ENCODE results near the gene DRAP1.

DRAP1 gene, protein sequence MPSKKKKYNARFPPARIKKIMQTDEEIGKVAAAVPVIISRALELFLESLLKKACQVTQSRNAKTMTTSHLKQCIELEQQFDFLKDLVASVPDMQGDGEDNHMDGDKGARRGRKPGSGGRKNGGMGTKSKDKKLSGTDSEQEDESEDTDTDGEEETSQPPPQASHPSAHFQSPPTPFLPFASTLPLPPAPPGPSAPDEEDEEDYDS

DNA sequence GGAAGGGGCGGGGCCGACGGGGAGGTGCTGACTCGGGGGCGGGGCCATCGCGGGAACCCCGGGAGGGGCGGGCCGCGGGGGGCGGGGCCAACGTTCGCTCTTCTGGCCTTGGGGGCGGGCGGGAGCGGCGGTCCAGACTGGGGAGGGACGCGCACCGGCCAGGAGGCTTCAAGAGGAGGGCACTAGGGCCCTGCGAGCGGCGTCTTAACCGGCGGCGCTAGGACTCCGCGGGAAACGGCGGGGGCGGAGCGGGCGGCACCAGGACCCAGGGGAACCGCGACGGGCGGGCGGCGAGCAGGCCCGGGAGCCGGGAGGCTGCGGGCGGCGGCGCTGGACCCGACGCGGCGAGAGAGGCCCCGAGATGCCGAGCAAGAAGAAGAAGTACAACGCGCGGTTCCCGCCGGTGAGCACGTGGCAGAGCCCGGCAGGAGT lies at the start of gene DRAP1:
Gene DRAP1, plus strand, starts transcription at position 286 of the 432 bp plus-strand sequence. Its CDS starts 76 bp downstream, at position 362.
- peak; percentile 99 for DNase-seq

DNA sequence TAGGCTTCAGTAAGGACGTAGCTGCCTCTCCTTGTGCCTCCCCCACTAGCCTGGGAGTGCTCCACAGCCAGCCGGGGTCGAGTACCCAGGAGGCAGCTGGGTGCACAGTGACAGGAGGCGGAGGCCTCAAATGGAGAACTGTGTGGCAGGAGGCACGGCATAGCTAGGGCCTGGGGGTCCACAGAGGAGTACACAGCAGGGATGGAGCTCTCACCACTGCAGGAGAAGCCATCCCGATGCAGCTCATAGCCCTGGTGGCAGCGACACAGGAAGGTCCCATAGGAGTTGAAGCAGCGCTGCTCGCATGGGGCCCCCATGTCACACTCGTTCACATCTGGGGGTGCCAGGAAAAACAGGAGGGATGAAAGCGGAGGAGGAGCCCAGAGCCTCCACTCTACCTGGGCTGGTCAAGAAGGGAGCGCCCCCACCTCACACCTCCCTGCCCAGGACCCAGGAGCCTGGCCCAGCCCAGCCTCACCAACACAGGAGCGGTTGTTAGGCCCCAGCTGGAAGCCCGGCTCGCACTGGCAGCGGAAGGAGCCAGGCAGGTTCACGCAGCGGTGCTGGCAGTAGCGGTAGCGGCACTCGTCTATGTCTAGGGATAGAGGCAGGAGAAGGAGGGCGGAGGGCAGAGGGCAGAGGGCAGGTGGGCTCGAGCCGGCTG lies 49.5 kb upstream of the DRAP1 start:
- DNase-seq = no peak

DNA sequence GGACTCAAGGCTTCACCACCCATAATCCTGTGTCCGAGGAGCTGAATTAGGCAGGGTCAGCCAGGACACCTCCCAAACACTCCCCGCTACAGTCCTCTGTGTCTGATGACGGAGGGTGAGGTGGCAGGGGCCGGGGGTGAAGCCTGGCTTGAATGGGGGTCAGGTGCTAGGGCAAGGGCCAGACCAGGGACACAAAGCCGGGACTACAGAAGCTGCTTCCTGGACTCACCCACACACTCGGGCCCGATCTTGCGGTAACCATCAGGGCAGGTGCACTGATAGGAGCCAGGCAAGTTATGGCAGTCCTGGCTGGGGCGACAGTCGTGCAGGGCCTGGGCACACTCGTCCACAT lies 48.9 kb upstream of the DRAP1 start:
- DNase-seq = no peak

DNA sequence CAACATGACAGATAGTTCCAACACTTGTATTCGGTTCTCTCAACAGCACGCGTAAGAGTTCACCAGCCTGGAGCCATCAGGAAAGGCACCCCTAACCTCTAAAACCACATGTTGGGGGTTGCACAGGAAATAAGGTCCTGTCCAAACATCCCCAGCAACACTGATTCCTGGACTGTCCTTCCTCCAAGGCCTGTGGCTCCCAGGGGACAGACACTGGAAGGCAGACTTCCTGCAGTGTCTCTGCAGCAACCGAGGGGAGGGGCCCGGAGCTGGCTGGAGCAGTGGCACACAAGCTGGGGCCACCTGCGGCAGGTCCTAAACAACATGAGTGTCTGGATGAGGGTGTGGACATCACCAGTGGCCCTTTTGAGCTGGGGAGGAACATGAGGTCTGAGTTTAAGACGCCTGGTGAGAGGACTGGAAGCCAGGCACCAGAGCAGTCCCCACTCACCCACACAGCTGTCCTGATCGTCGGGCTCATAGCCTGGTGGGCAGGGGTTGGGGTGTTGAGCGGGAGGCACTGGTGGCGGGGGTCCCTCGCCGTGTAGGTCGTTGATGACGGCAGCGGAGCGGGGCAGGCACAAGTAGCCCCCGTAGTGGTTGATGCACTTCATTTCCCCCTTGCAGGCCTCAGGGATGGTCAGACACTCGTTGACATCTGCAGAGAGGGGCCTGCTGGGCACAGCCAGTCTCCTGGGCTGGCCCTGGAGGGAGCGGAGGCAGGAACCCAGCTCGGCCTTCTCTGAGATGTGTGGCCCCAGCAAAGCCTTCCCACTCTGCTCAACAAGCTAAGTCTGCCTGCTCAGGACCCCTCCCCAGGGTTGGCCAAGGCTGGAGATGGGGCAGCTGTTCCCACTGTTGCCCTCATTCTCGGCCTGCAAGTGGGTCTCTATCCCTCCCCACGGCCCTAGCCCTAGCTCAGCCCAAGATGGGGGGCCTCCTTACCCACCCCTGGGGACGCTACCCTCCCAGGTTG lies 48.2 kb upstream of the DRAP1 start:
- no peak for DNase-seq

DNA sequence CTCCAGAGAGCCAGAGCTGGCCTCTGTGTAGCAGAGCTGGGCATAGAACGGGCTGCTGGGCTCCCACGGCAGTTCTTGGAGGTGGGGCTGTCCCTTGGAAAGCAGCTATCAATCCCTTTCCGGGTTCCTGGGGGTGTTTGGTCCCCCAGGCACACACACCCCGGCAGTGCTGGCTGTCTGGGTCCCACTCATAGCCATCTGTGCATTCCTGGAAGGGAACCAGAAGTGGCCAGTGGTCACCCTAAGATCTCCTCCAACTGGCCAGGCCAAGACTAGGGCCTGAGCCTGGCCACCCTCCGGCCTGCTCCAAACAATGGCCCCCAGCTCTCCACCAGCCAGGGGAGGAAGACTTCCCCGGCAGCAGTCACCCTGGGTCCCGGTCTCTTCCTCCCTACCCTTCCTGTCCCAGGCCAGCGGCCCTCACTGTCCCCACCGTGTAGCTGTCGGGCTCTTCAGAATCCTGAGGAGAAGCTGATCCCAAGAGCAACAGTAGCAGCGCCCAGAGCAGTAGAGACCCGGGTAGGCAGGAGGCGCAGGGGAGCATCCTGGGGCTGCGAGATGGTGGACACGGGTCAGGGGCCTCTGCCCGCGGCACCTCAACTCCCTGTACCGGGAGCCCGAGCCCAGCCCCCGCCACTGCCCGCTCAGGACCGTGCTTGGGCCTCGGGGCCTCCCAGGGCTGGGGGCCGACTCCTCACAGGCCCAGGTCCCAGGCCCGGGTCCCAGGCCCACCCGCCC lies 47.2 kb upstream of the DRAP1 start:
- no peak for DNase-seq

DNA sequence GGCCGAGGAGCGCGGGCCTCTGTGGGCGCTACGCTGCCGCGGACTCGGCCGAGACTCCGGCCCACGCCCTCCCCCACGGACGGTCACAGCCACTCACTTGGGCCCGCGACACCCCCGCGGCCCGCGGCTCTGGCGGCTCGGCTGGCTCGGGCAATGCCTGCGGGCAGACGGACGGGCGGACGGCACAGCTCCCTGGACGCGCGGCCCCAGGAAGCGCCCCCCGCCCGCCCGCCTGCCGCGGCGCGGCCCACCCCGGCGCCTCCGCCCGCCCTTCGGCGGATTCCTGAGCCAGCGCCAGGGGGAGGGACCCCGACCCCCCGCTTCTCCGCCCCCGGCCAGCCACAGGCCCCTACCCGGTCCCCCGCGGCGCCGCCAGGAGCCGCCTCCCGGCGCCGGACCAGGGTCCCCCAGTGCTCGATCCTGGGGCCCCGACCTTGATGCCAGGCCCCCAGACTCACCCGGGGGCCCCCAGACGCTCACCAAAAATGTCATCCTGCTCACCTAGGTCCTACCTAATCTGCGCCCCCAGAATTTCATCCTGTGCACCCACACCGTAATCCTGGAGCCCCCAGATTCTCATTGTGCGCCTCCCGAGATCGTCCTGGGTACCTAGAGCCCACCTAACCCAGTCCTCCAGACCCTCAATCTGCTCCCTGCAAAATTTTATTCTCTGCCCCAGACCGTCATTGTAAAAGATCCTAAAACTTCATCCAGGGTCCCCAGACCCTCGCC lies 46.5 kb upstream of the DRAP1 start, which contains the start of gene EFEMP2:
Gene EFEMP2, minus strand, starts transcription at position 215 of the 732 bp plus-strand sequence. CDS start 446 bp downstream, outside the sequence.
- DNase-seq = no peak

DNA sequence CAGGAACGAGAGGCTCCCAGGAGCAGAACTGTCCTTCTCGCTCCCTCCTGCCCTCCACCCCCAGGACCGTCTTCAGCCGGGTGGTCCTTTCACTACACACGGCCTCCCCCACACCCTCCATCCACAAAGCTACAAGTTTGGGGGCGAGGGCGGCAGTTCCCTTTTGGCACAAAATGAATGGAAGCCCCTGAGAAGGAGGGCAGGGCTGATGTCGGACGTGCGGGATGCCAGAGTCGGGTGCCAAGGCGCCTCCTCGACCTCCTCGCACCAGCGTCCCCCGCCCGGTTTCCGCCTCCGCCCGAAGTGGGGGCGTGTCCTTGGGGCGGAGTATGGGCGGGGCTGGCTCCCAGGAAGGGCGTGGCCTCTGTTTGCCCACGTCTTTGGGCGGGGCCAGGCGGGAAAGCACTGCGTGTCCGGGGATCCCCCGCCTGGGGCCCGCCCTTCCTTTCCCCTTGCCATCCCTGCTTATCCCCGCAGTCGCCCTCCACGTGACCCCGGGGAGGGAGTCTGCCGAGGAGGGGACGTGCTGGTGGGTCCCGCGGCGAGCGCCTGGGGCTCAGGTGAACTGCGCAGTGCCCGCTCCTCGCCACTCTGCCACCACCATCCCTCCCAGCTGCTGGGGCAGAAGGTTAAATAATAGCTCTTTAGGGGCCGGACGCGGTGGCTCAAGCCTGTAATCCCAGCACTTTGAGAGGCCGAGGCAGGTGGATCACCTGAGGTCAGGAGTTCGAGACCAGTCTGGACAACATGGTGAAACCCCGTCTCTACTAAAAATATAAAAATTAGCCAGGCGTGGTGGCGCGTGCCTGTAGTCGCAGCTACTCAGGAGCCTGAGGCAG lies 45.7 kb upstream of the DRAP1 start:
- peak; percentile 92 for DNase-seq

DNA sequence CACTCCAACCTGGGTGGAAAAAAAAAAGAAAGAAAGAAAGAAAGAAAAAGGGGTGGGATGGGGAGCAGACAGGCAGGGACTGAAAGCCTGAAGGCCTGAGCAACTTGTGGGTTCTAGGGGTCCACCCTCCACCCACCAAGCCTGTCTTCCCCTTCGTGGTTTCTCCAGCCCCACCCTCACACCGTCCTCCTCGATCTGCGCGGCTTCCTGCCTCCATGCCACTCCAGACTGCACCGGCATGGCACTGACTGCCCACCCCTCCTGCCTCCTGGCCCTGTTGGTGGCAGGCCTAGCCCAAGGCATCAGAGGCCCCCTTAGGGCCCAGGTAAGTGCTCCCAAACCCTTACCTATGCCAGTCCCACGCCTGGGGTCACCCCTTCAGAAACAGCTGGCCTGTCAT lies 39.6 kb upstream of the DRAP1 start, which contains the start of gene CTSW:
Gene CTSW, plus strand, starts transcription at position 221 of the 400 bp plus-strand sequence. Its CDS starts 18 bp downstream, at position 239.
- peak; percentile 79 for DNase-seq

DNA sequence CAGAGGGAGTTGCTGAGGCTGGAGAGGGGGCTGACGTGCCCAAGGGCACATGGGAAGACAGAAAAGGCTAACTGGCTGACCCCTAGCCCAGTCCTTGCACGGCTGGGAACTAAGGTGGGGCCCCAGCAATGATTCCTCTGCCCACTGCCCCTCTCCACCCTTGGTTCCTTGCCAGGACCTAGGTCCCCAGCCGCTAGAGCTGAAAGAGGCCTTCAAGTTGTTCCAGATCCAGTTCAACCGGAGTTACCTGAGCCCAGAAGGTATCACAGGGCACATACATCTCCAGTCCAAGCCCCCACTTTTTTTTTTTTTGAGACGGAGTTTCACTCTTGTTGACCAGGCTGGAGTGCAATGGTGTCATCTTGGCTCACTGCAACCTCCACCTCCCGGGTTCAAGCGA lies 39.2 kb upstream of the DRAP1 start:
- no peak for DNase-seq

DNA sequence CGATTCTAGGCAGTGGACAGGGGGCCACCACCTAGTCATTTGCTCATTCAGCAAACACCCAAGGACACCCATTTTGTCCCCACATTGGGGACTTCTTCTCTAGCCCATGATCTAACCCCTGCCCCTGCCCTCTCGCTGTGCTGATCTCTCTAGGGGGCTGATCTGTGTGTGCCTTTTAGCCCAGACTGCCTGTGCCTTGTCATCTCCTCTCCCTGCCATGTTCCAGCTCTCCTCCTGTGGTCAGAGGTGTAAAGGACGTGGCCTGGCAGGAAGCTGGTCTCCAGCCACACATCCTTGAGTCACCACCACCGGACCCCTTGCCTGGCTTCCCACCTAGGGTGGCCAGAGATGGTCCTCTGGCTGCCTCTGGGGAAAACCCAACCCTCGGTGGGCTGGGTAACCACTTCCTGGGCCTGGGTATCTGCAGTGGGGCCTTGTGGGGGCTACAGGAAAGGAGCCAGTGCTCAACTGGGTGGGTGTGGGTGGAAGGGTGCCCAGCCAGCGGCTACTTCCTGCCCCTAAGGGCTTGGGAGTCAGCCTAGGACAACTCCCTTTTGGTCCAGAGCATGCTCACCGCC lies 38.3 kb upstream of the DRAP1 start:
- peak; percentile 77 for DNase-seq

DNA sequence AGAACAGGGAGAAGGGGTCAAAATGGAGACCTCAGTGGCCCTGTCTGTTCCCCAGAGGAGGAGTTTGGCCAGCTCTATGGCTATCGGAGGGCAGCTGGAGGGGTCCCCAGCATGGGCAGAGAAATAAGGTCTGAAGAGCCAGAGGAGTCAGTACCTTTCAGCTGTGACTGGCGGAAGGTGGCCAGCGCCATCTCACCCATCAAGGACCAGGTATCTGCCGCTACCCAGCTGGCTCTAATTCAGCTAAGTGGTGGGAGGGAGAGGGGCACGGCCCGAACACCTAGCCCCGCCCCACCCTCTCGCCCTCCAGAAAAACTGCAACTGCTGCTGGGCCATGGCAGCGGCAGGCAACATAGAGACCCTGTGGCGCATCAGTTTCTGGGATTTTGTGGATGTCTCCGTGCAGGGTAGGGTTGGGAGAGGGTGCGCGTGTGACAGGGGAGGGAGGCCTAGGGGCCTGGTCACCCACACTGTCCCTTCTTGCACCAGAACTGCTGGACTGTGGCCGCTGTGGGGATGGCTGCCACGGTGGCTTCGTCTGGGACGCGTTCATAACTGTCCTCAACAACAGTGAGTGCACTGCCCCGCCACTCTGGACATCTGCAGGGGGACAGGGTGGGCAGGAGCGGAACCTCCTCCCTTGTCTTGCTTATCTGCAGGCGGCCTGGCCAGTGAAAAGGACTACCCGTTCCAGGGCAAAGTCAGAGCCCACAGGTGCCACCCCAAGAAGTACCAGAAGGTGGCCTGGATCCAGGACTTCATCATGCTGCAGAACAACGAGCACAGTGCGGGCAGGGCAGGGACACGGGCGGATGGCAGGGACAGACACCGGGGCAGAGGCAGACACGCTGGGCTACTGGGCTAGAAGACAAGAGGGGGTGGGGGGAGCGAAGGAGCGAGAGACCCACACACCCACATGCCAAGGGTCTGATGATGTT lies 36.8 kb upstream of the DRAP1 start:
- DNase-seq = no peak

DNA sequence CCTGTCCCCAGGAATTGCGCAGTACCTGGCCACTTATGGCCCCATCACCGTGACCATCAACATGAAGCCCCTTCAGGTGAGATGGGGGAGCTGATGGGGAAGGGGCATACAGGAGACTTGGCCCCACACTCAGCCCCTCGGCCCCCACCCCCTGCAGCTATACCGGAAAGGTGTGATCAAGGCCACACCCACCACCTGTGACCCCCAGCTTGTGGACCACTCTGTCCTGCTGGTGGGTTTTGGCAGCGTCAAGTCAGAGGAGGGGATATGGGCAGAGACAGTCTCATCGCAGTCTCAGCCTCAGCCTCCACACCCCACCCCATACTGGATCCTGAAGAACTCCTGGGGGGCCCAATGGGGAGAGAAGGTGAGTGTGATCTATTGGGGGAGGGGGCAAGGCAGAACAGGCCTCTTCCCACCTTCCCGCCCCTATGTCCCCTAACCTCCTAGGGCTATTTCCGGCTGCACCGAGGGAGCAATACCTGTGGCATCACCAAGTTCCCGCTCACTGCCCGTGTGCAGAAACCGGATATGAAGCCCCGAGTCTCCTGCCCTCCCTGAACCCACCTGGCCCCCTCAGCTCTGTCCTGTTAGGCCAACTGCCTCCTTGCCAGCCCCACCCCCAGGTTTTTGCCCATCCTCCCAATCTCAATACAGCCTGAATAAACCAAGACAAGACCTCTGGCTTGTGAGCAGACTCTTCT lies 36.0 kb upstream of the DRAP1 start:
- no peak for DNase-seq

DNA sequence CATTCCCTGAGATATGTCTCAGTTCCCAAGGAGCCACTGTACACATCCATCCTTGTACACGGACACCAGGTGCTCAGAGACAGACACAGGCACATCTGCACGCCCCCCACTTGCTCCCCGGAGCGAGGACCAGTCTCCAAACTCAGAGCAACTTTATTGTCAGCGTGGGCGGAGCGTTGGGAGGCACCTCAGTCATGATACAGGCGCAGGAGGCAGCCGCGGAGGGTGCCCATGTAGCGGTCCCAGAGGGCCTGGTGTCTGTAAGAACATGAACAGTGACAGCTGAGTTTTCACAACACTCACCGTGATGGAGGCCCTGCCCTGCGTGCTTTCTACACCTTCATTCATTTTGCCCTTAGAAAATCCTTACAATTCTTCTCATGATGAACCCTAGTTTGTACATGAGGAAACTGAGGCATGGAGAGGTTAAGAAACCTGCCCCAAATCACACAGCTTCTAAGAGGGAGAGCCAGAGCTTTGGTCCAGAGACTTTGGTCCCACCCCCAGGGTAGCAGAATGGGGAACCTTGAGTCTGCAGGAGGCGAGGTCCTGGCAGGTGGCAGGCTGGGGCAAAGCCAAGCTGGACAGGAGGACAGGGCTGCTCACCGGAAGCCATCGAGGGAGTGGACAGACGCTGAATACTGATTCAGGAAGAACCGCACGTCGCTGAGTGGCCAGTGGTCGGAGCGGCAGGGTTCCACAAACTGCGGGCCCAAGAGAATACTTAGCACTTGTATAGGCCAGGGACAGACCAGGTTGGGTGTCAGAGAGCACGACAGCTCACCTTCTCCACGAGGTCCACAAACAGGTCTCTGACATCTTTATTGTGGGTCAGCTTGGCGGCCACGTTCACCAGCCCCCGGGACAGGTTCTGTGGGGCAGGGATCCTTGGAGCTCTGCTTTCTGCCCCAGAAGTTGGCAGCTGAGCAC lies 35.2 kb upstream of the DRAP1 start:
- DNase-seq = no peak

DNA sequence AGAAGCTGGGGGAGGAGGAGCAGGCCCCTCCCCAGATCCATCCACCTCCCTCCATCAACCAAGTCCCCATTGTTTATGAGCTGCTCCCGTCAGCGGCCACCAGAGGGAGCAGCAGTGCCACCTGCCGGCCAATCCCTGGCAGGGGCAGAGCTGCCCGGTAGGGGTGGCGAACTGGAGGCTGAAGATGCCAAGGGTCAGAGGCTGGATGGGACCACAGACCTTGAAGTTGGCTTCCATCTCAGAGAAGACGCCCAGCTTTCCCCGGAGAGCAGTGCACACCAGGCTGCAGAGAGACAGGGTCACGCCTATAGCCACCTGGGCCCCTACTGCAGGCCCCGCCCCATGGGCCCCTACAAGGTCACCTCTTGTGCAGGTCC lies 34.5 kb upstream of the DRAP1 start:
- DNase-seq = peak; percentile 69

DNA sequence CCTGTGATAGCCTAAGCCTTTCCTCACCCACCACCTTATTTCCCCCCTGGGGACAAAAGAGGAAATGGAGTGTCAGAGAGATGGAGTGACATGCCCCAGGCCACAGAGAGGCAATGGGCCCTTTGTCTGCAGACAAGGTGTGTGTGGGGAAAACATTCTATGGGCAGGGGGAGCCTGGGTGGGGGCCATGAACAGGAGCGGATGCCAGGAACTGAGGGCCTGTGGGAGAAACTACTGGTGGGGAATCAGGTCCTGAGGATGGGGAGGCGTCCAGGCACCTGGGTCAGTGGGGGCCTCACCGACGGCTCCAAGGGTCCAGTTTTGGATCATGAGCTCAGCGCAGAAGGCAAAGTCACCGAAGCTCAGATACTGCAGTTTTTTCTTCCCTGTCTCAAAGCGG lies 34.0 kb upstream of the DRAP1 start:
- no peak for DNase-seq

DNA sequence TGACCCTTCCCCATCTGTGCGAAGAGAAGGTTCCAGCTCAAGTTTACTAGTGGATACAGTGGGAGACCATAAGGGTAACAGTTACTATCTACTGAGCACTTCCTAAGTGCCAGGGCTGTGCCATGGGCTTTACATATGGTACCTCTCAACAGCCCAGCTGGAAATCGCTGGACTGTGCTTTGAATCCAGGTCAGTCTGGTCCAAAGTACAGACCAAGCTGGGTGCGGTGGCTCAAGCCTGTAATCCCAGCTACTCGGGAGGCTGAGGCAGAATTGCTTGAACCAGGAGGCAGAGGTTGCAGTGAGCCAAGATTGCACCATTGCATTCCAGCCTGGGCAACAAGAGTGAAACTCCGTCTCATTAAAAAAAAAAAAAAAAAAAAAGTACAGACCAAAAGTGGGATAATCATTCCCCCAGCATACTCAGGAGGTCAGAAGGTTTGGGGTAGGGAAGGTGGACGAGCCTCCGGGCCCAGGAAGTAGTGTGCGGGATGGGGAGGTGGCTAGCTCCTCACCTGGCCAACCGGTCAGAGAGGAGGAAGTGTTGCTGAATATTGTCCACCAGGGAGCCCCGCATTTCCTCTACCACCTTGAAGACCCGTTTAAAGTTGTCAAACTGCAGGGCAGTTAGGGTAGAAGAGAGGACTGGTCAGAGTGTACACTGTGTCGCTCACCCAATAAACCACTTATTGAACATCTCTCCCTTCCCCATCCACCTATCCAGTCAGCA lies 33.3 kb upstream of the DRAP1 start:
- no peak for DNase-seq

Measured in NK-92 treated with Interleukin-12 subunit alpha and Interleukin-12 subunit beta, amount 100 ng/mL, for 24 hours (cell line).